ENCODE measurements around the gene OBSCN. TPM values are rescaled to one million over a fixed set of nuclear protein-coding genes. Genes with fewer than 3 reads are reported as not detected.

OBSCN gene
- total and polyA plus RNA-seq, 11 donors: 155 to 524 (median 354) TPM

DNA sequence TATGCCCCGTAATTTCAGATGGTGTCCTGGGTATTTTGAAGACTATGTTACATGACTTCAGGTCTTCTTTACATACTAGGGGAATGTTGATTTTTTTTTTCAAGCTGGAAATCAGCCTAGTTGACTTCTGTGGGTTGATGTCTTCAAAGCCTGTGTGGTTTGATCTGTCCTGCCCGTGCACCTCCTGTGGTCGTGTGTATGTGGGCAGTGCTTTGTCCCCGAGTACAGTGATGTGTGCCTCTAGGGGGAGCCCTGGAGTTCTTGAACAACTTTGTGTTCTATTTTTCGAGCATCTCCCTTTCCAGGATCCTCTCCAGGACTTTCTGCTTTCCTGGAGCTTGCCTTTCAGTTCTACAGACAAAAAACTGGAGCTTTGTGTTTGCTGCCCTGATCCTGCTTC is 28.9 kb downstream of the OBSCN start:
- DNase-seq: peak in 1 of 5 donors; percentile 66
- TF ChIP-seq, protein P1, sequence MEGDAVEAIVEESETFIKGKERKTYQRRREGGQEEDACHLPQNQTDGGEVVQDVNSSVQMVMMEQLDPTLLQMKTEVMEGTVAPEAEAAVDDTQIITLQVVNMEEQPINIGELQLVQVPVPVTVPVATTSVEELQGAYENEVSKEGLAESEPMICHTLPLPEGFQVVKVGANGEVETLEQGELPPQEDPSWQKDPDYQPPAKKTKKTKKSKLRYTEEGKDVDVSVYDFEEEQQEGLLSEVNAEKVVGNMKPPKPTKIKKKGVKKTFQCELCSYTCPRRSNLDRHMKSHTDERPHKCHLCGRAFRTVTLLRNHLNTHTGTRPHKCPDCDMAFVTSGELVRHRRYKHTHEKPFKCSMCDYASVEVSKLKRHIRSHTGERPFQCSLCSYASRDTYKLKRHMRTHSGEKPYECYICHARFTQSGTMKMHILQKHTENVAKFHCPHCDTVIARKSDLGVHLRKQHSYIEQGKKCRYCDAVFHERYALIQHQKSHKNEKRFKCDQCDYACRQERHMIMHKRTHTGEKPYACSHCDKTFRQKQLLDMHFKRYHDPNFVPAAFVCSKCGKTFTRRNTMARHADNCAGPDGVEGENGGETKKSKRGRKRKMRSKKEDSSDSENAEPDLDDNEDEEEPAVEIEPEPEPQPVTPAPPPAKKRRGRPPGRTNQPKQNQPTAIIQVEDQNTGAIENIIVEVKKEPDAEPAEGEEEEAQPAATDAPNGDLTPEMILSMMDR (IDR thresholded peaks at IDR 0.05): peak; percentile 36 to 63 (median 49)
- TF ChIP-seq POLR2A (IDR thresholded peaks at IDR 0.05): no peak
- no peak overlapping the region for H3K4me3 ChIP-seq
- 28 to 40% (median 28%) methylated on average over 5 of the region's 5 CpGs for WGBS, 4 donors
- H3K27me3 ChIP-seq: no peaks in the 10 kb centered on the region
- H3K4me1 ChIP-seq: peaks cover 0 to 20% (median 0%) of the 10 kb centered on the region in 12 donors
- peaks cover 0 to 9% (median under 1%) of the 10 kb centered on the region in 12 donors for H3K9me3 ChIP-seq
- H3K27ac ChIP-seq: no peak overlapping the region
- ATAC-seq: peak; percentile 43 to 65 (median 57)
- intact Hi-C loops (cut with DNase I): no loop called here
- H3K36me3 ChIP-seq: peaks cover 0 to 78% (median 31%) of the 10 kb centered on the region in 9 donors

DNA sequence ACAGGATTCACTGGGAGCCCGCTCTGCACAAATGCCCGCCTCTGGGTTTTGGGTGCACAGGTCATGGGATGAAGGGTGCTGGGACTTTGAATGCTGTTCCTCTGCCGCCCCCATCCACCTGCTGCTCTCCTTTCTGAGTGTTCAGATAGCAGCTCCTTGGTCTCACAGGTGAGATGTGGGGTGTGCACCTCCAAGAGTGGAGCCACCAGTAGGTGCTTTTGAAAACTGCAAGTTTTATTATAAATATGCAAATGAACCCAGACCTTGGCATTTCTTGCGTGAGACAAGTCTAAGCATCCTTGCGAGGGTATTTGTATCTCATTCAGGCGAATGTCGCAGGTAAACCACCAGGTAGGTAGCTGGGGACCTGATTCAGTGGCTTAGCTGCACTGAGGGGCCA is 30.2 kb downstream of the OBSCN start:
- H3K36me3 ChIP-seq: peaks cover 0 to 78% (median 35%) of the 10 kb centered on the region in 9 donors
- no peak overlapping the region for H3K27ac ChIP-seq
- H3K4me3 ChIP-seq: no peak overlapping the region
- peaks cover 0 to 21% (median 11%) of the 10 kb centered on the region in 12 donors for H3K9me3 ChIP-seq
- peaks cover 0 to 20% (median 0%) of the 10 kb centered on the region in 12 donors for H3K4me1 ChIP-seq
- intact Hi-C loops (cut with DNase I): no loop called here
- ATAC-seq: no peak
- no peak for TF ChIP-seq POLR2A (IDR thresholded peaks at IDR 0.05)
- TF ChIP-seq, protein P1 (IDR thresholded peaks at IDR 0.05): no peak
- H3K27me3 ChIP-seq: no peaks in the 10 kb centered on the region
- no peak for DNase-seq
- 88 to 95% (median 92%) methylated on average over 7 of the region's 7 CpGs for WGBS, 4 donors

DNA sequence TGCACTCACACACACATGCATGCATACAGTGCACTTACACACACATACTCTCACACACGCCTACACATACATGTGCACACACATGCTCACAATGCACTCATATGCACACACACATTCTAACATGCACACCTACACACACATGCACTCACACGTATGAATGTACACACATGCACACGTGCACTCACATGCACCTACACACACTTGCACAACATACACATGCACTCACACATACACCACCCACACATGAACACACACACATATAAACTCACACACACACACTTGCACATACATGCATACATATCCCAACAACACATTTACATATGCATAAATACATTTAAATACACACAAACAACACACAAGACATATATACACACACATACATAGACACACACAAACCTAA is 30.6 kb downstream of the OBSCN start:
- peaks cover 0 to 20% (median 0%) of the 10 kb centered on the region in 12 donors for H3K4me1 ChIP-seq
- ATAC-seq (peak in 1 of 4 donors; percentile 23), DNase-seq (no peak)
- H3K27me3 ChIP-seq: no peaks in the 10 kb centered on the region
- intact Hi-C loops (cut with DNase I): no loop called here
- no peak overlapping the region for H3K27ac ChIP-seq
- no peak overlapping the region for H3K4me3 ChIP-seq
- H3K36me3 ChIP-seq: peaks cover 0 to 80% (median 39%) of the 10 kb centered on the region in 9 donors
- WGBS, 4 donors: 61 to 83% (median 73%) methylated on average over 3 of the region's 3 CpGs
- TF ChIP-seq, protein P1 (IDR thresholded peaks at IDR 0.05): no peak
- no peak for TF ChIP-seq POLR2A (IDR thresholded peaks at IDR 0.05)
- H3K9me3 ChIP-seq: peaks cover 0 to 24% (median 12%) of the 10 kb centered on the region in 12 donors

DNA sequence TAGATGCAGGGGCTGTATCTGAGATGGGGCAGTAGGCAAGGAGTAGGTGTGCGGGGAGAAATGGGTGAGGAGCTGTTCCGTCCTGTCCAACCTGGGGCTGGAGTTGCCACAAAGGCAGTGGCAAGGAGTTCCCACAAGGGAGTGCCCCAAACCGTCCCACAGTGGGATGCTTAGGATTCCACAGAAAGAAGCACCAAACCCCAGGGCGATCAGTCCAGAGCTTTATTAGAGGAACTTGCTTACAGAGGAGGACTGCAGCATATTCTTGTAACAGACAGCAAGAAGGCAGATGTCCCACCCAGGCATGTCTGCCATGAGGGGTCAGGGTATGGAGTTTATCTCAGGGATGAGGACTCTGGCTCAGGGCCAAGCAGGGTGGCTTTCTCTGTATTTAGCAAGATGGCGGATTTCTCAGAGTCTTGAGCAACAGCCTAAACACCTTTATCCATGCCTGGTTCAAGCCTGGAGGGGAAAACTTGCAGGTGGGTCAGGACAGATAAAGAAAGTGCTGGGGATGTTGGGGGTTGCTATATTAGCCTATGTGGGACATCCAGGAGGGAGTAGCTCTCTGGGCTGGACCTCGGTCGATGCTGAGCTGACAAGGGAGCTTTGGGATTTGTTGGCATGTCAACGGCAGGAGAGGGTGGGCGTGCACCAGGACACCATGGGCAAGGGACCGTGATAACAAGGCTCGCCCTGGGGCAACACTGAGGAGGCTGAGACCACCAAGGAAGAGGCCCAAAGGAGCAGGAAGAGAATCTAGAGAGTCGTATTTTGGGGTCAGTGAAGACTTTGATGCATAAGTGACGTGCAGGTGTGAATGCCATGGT is 32.8 kb downstream of the OBSCN start:
- no peak for ATAC-seq
- no peaks in the 10 kb centered on the region for H3K27me3 ChIP-seq
- 85 to 88% (median 86%) methylated on average over 13 of the region's 13 CpGs for WGBS, 4 donors

More for the DNA sequence above, 32.8 kb downstream of the OBSCN start:
- no peak overlapping the region for H3K4me3 ChIP-seq
- peaks cover 0 to 92% (median 53%) of the 10 kb centered on the region in 9 donors for H3K36me3 ChIP-seq
- H3K27ac ChIP-seq: no peak overlapping the region
- intact Hi-C loops (cut with DNase I): loop anchor here in 1 of 10 donors (2.0 kb wide), 1 partner anchor 58 kb away; no protein-coding TSS in a partner anchor
- no peak for DNase-seq
- H3K9me3 ChIP-seq: peaks cover 0 to 45% (median 16%) of the 10 kb centered on the region in 12 donors
- TF ChIP-seq, protein P1 (IDR thresholded peaks at IDR 0.05): no peak
- no peak for TF ChIP-seq POLR2A (IDR thresholded peaks at IDR 0.05)
- H3K4me1 ChIP-seq: peaks cover 0 to 20% (median 0%) of the 10 kb centered on the region in 12 donors

Measured in heart left ventricle (tissue), 16 donors.